Globus pallidus (tissue), 1 donor: ENCODE results near the gene HIC2.
"Not testable (repeated sequence)": the region's sequence is repeated elsewhere in the genome, so short reads cannot be mapped to it uniquely, and the experiment has no call there.

Source experiments
- DNase-seq: peaks from one replicate; pipeline ENCODE4 v3.0.0-alpha.2; 2015; ENCODE audit warnings: low spot score

HIC2 gene

GRCh38 chr22:21434378-21435233, 17.4 kb downstream of the HIC2 start:
- DNase-seq: not testable (repeated sequence)

- not testable (repeated sequence) for DNase-seq
These were observed 19.0 kb downstream of the HIC2 start for GRCh38 chr22:21435998-21436810.

DNA sequence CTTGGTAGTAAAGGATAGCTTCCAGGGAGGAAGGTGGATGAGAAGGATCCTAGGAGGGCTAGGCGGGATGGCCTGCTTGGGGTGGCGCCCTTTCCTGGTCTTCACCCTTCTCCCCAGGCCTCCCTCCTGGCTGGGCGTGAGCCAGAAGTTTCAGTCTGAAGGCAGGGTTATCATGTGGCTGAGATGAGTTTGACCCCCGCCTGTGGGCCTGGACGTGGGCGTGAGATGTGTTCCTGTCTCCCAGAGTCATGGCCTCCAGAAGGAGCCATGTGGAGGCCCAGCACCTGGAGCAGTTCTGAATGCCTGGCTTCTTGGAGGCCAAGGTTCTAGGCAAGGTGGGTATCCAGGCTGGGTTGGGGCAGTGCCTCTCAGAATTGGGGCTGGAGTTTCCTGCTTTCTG, 20.8 kb downstream of the HIC2 start:
- not testable (repeated sequence) for DNase-seq

- DNase-seq: not testable (repeated sequence)
These were observed 23.0 kb downstream of the HIC2 start for GRCh38 chr22:21440018-21440636.

- DNase-seq: not testable (repeated sequence)
These were observed 23.5 kb downstream of the HIC2 start for GRCh38 chr22:21440676-21441075.

- DNase-seq: not testable (repeated sequence)
These were observed 24.0 kb downstream of the HIC2 start for GRCh38 chr22:21441170-21441569.

- DNase-seq: not testable (repeated sequence)
These were observed 25.0 kb downstream of the HIC2 start for GRCh38 chr22:21442123-21442522.

DNA sequence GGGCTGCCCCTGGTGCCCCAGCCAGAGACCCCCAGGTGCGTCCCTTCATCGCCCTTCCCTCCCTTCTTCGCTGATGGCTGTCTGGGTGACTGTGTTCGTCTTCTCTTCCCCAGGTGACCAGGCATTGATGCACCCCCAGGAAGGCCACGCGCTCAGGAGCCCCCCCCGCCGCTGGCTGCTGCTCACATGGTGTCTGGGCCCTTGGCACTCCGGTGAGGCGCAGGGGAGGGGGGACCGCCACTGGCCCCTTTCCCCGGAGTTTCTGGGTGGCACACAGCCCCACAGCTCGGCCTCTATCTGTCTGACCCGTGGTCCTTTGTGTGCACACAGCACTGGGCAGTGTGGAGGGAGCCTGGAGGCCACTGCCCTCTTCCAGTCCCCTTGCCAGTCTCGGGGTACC, 25.5 kb downstream of the HIC2 start:
- not testable (repeated sequence) for DNase-seq

GRCh38 chr22:21443057-21443734, 26.0 kb downstream of the HIC2 start:
- DNase-seq: no peak

DNA sequence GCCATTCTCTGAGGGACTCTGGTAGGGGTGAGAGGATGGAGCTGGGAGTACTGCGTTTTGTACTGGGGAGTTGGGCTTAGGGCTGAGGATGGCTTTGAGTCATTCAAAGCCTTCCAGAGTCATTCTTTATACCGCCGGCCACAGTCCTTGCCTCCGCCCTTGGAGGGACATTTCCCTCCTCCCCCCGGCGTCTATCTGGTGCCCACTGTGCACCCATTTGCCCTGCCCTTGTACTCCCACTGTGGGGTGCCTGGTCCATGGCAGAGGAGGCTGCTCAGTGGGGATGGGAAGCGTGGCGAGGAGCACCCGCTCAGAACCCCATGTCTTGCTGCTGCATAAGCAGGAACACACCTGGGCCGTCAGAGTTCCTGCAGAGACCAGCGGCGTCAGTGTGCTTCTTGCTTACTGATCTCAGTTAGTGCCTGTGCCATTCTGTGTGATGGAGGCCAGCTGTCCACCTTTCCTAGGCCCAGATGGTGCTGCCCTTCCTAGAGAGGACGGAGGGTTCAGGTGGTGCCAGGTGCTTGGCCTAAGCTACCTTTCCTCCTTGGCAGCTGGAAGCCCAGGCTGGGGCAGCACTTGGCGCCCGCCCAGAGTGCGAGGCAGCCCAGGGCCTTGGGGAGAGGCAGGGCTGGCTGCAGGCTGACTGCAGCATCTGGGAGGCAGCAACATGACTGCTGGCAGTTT, 26.7 kb downstream of the HIC2 start:
- no peak for DNase-seq

DNA sequence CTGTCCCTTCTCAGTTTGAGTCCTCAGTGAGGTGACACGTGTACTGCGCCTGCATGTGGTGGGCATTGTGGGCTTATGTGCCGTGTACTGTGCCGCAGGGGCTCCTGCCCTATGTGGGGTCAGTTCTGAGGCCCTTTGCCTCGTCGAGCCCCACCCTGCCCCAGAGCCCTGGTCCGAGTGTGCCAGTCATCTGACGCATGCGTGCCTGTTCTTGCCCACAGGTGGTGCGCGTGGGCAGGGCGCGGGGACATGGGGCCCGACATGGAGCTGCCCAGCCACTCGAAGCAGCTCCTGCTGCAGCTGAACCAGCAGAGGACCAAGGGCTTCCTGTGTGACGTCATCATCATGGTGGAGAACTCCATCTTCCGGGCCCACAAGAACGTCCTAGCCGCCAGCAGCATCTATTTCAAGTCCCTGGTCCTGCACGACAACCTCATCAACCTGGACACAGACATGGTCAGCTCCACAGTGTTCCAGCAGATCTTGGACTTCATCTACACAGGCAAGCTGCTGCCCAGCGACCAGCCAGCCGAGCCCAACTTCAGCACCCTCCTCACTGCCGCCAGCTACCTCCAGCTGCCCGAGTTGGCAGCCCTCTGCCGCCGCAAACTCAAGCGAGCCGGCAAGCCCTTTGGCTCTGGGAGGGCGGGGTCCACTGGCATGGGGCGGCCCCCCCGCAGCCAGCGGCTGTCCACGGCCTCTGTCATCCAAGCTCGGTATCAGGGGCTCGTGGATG, 27.7 kb downstream of the HIC2 start:
- no peak for DNase-seq

DNA sequence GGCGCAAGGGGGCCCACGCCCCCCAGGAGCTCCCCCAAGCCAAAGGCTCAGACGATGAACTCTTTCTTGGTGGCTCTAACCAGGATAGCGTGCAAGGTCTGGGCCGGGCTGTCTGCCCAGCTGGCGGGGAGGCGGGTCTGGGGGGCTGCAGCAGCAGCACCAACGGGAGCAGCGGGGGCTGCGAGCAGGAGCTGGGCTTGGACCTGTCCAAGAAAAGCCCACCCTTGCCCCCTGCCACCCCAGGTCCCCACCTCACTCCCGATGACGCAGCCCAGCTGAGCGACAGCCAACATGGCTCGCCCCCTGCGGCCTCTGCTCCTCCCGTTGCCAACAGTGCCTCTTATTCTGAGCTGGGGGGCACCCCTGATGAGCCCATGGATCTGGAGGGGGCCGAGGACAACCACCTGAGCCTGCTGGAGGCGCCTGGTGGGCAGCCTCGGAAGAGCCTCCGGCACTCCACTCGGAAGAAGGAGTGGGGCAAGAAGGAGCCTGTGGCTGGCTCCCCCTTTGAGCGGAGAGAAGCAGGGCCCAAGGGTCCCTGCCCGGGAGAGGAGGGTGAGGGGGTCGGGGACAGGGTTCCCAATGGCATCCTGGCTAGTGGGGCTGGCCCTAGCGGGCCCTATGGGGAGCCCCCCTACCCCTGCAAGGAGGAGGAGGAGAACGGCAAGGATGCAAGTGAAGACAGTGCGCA, 28.4 kb downstream of the HIC2 start:
- DNase-seq: no peak

DNA sequence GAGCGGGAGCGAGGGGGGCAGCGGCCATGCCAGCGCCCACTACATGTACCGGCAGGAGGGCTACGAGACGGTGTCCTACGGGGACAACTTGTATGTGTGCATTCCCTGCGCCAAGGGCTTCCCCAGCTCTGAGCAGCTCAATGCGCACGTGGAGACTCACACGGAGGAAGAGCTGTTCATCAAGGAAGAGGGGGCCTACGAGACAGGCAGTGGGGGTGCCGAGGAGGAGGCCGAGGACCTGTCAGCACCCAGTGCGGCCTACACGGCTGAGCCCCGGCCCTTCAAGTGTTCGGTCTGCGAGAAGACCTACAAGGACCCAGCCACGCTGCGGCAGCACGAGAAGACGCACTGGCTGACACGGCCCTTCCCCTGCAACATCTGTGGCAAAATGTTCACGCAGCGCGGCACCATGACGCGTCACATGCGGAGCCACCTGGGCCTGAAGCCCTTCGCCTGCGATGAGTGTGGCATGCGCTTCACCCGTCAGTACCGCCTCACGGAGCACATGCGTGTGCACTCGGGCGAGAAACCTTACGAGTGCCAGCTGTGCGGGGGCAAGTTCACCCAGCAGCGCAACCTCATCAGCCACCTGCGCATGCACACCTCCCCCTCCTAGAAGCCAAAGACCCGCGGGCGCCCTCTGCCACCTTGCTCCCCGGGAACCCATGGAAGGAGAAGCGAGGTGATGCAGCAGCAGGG, 29.1 kb downstream of the HIC2 start:
- DNase-seq: no peak

GRCh38 chr22:21446827-21447690, 29.9 kb downstream of the HIC2 start:
- DNase-seq: no peak

- DNase-seq: no peak
These were observed 30.7 kb downstream of the HIC2 start for GRCh38 chr22:21447694-21448402.

GRCh38 chr22:21448627-21449416, 31.7 kb downstream of the HIC2 start:
- no peak for DNase-seq
